Peyer's patch (tissue), 4 donors: ENCODE results near the gene C3orf70.

Experiments
- CTCF ChIP-seq, 6 experiments: fragments of 450-650 bp in 4 of 6; fragments of 200-600 bp in 2 of 6; sonication (generic) in 1 of 6; IDR thresholded peaks; one replicate each; pipeline ENCODE4 v1.5.1; 2017 to 2019; ENCODE audit warnings: antibody characterized with exemption in 6 of 6, mild to moderate bottlenecking in 3 of 6, moderate library complexity in 1 of 6
- POLR2A ChIP-seq, 2 donors: fragments of 450-650 bp; IDR thresholded peaks; one replicate each; pipeline ENCODE4 v1.5.1; 2017; ENCODE audit warnings: antibody characterized with exemption in 2 of 2, mild to moderate bottlenecking in 2 of 2, moderate library complexity in 2 of 2

- TF ChIP-seq CTCF (IDR thresholded peaks at IDR 0.05) = no peak
- no peak for TF ChIP-seq POLR2A (IDR thresholded peaks at IDR 0.05)
These were observed 7.3 kb downstream of the C3orf70 start for GRCh38 chr3:185145511-185145910.
